Measurements from ENCODE around the gene GOLGA6A. TPM values are rescaled to one million over a fixed set of nuclear protein-coding genes. Genes with fewer than 3 reads are reported as not detected.

GOLGA6A gene
- total RNA-seq, 1 experiment from 2014 or later: 6.0 TPM

DNA sequence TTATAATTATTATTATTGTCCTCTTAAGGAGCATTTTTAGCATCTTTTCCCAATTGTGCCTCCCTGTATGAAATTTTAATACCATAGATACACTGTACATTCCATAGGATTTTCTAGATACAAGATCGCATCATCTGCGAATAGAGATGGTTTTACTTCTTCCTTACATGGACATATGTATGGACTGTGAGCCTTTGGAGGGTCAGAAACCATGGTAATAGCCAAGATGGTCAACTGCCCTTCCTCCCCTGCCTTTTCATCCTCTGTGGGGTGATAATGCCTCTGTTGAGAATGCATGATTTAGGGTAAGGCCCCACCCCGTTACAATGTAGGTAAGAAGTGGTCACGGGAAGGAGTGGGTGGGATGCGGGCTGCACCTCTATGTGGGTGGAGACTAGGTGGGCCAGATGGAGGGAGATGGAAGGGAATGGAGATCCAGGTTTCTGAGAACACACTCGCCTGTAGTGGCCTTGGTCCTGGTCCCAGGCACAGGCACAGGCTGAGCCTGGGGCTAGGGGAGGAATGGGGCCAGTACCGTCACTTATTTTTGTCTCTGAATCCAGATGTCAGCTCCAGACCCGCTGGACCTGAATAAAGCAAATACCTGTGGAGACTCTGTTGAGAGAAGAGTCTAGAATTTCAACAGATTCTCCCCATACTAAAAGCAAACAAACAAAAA lies 31.7 kb downstream of the GOLGA6A start:
- POLR2A ChIA-PET: no interaction called here
- Mint-ChIP-seq H3K36me3 (no peaks in the 10 kb centered on the region), H3K4me1 (peaks cover 22% of the 10 kb centered on the region), H3K27ac (no peak overlapping the region), H3K27me3 (ENCODE audit: low read depth) (peaks cover 14% of the 10 kb centered on the region), H3K9me3 (no peaks in the 10 kb centered on the region), H3K4me3 (no peak overlapping the region)
- CTCF ChIA-PET: interaction anchor here (1.4 to 10.6 kb wide), 3 partner anchors 12 to 272 kb away, joined by 3 to 163 read pairs (median 65); no protein-coding TSS in a partner anchor
- TF ChIP-seq ZNF263 (CRISPR knock-in tag; IDR thresholded peaks at IDR 0.05; ENCODE audit: low read depth): no peak
- TF ChIP-seq, protein P1, sequence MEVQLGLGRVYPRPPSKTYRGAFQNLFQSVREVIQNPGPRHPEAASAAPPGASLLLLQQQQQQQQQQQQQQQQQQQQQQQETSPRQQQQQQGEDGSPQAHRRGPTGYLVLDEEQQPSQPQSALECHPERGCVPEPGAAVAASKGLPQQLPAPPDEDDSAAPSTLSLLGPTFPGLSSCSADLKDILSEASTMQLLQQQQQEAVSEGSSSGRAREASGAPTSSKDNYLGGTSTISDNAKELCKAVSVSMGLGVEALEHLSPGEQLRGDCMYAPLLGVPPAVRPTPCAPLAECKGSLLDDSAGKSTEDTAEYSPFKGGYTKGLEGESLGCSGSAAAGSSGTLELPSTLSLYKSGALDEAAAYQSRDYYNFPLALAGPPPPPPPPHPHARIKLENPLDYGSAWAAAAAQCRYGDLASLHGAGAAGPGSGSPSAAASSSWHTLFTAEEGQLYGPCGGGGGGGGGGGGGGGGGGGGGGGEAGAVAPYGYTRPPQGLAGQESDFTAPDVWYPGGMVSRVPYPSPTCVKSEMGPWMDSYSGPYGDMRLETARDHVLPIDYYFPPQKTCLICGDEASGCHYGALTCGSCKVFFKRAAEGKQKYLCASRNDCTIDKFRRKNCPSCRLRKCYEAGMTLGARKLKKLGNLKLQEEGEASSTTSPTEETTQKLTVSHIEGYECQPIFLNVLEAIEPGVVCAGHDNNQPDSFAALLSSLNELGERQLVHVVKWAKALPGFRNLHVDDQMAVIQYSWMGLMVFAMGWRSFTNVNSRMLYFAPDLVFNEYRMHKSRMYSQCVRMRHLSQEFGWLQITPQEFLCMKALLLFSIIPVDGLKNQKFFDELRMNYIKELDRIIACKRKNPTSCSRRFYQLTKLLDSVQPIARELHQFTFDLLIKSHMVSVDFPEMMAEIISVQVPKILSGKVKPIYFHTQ (CRISPR knock-in tag; IDR thresholded peaks at IDR 0.05): no peak
- no peak for TF ChIP-seq SP1 (CRISPR knock-in tag; conservative IDR thresholded peaks at IDR 0.05)
- no peak for TF ChIP-seq ZNF317 (CRISPR knock-in tag; IDR thresholded peaks at IDR 0.05; ENCODE audit: borderline replicate concordance, low read depth)
- TF ChIP-seq CBFB (CRISPR knock-in tag; IDR thresholded peaks at IDR 0.05; ENCODE audit: low read depth): no peak
- TF ChIP-seq ZNF671 (CRISPR knock-in tag; IDR thresholded peaks at IDR 0.05): no peak
- TF ChIP-seq ZNF423 (CRISPR knock-in tag; IDR thresholded peaks at IDR 0.05): no peak
- no peak for TF ChIP-seq RELA (CRISPR knock-in tag; IDR thresholded peaks at IDR 0.05; ENCODE audit: borderline replicate concordance)
- TF ChIP-seq OVOL2 (CRISPR knock-in tag; IDR thresholded peaks at IDR 0.05; ENCODE audit: borderline replicate concordance): no peak
- TF ChIP-seq ETV6 (CRISPR knock-in tag; IDR thresholded peaks at IDR 0.05): no peak
- TF ChIP-seq, protein P2, sequence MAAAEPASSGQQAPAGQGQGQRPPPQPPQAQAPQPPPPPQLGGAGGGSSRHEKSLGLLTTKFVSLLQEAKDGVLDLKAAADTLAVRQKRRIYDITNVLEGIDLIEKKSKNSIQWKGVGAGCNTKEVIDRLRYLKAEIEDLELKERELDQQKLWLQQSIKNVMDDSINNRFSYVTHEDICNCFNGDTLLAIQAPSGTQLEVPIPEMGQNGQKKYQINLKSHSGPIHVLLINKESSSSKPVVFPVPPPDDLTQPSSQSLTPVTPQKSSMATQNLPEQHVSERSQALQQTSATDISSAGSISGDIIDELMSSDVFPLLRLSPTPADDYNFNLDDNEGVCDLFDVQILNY (CRISPR knock-in tag; IDR thresholded peaks at IDR 0.05): no peak
- TF ChIP-seq, protein P3, sequence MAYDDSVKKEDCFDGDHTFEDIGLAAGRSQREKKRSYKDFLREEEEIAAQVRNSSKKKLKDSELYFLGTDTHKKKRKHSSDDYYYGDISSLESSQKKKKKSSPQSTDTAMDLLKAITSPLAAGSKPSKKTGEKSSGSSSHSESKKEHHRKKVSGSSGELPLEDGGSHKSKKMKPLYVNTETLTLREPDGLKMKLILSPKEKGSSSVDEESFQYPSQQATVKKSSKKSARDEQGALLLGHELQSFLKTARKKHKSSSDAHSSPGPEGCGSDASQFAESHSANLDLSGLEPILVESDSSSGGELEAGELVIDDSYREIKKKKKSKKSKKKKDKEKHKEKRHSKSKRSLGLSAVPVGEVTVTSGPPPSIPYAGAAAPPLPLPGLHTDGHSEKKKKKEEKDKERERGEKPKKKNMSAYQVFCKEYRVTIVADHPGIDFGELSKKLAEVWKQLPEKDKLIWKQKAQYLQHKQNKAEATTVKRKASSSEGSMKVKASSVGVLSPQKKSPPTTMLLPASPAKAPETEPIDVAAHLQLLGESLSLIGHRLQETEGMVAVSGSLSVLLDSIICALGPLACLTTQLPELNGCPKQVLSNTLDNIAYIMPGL (CRISPR knock-in tag; IDR thresholded peaks at IDR 0.05): no peak
- TF ChIP-seq, protein P4, sequence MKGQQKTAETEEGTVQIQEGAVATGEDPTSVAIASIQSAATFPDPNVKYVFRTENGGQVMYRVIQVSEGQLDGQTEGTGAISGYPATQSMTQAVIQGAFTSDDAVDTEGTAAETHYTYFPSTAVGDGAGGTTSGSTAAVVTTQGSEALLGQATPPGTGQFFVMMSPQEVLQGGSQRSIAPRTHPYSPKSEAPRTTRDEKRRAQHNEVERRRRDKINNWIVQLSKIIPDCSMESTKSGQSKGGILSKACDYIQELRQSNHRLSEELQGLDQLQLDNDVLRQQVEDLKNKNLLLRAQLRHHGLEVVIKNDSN (CRISPR knock-in tag; IDR thresholded peaks at IDR 0.05): no peak
- no peak for TF ChIP-seq ZNF396 (CRISPR knock-in tag; IDR thresholded peaks at IDR 0.05; ENCODE audit: borderline replicate concordance)
- TF ChIP-seq ZNF416 (CRISPR knock-in tag; IDR thresholded peaks at IDR 0.05): no peak
- TF ChIP-seq FOXP1 (CRISPR knock-in tag; IDR thresholded peaks at IDR 0.05; ENCODE audit: borderline replicate concordance): no peak
- no peak for TF ChIP-seq NFATC4 (CRISPR knock-in tag; IDR thresholded peaks at IDR 0.05)
- DNase-seq (ENCODE audit: low spot score): no peak
- ATAC-seq: no peak

DNA sequence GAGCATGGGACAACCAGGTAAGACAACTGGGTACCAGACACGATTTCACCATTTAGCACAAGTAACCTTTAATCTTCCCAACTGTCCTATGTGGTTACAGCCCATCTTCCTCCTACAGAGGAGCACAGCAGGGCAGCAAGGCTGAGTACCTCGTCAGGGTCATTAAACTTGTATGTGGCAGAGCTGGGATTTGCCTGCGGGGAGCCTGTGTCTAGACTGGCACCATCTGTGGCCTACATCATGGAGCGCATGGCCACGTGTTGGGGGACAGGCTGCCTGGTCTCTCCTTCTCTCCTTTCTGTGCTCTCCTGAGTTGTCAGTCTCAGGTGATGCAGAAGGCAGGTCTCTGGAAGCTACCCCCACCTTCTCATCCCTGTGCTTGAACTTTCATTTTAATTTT lies 32.2 kb downstream of the GOLGA6A start:
- H3K27me3 Mint-ChIP-seq (ENCODE audit: low read depth): peaks cover 13% of the 10 kb centered on the region
- TF ChIP-seq JAZF1 (CRISPR knock-in tag; IDR thresholded peaks at IDR 0.05) (no peak), SOX15 (CRISPR knock-in tag; IDR thresholded peaks at IDR 0.05) (no peak), TEAD4 (CRISPR knock-in tag; IDR thresholded peaks at IDR 0.05) (no peak), HMGA2 (CRISPR knock-in tag; IDR thresholded peaks at IDR 0.05) (no peak), FOXK1 (CRISPR knock-in tag; IDR thresholded peaks at IDR 0.05) (no peak), CBFB (CRISPR knock-in tag; IDR thresholded peaks at IDR 0.05; ENCODE audit: low read depth) (no peak), ATF1 (CRISPR knock-in tag; IDR thresholded peaks at IDR 0.05) (no peak), ZNF121 (CRISPR knock-in tag; IDR thresholded peaks at IDR 0.05) (no peak), PRRX2 (CRISPR knock-in tag; IDR thresholded peaks at IDR 0.05) (no peak)
- TF ChIP-seq, protein P5, sequence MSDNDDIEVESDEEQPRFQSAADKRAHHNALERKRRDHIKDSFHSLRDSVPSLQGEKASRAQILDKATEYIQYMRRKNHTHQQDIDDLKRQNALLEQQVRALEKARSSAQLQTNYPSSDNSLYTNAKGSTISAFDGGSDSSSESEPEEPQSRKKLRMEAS (CRISPR knock-in tag; IDR thresholded peaks at IDR 0.05): no peak
- TF ChIP-seq, protein P6, sequence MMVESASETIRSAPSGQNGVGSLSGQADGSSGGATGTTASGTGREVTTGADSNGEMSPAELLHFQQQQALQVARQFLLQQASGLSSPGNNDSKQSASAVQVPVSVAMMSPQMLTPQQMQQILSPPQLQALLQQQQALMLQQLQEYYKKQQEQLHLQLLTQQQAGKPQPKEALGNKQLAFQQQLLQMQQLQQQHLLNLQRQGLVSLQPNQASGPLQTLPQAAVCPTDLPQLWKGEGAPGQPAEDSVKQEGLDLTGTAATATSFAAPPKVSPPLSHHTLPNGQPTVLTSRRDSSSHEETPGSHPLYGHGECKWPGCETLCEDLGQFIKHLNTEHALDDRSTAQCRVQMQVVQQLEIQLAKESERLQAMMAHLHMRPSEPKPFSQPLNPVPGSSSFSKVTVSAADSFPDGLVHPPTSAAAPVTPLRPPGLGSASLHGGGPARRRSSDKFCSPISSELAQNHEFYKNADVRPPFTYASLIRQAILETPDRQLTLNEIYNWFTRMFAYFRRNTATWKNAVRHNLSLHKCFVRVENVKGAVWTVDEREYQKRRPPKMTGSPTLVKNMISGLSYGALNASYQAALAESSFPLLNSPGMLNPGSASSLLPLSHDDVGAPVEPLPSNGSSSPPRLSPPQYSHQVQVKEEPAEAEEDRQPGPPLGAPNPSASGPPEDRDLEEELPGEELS (CRISPR knock-in tag; IDR thresholded peaks at IDR 0.05): no peak
- ChIA-PET POLR2A (no interaction called here), CTCF (interaction anchor here (1.4 to 10.6 kb wide), 8 partner anchors 12 to 272 kb away, joined by 3 to 163 read pairs (median 18); no protein-coding TSS in a partner anchor)
- DNase-seq (ENCODE audit: low spot score) (peak; percentile 4), ATAC-seq (no peak)
- no peaks in the 10 kb centered on the region for H3K9me3 Mint-ChIP-seq
- H3K36me3 Mint-ChIP-seq: no peaks in the 10 kb centered on the region
- H3K4me3 Mint-ChIP-seq: no peak overlapping the region
- no peak overlapping the region for H3K27ac Mint-ChIP-seq
- H3K4me1 Mint-ChIP-seq: peaks cover 20% of the 10 kb centered on the region
